NCI-H1930 (cell line): ENCODE measurements around the gene CCDC134.
"Not testable (repeated sequence)": the region's sequence is repeated elsewhere in the genome, so short reads cannot be mapped to it uniquely, and the experiment has no call there.

Experiments
- DNase-seq, 2 experiments: peaks; one replicate each; lab custom pipeline; 2025; lab: John Stamatoyannopoulos, UW

Gene CCDC134

GRCh38 chr22:41844513-41844912 is 44.0 kb downstream of the CCDC134 start:
- DNase-seq: no peak

- DNase-seq: no peak
These were observed 45.1 kb downstream of the CCDC134 start for GRCh38 chr22:41845380-41846267.

GRCh38 chr22:41846268-41846987 is 45.9 kb downstream of the CCDC134 start:
- DNase-seq: no peak

- DNase-seq: no peak
These were observed 46.8 kb downstream of the CCDC134 start for GRCh38 chr22:41847300-41847699.

- DNase-seq: no peak
These were observed 48.0 kb downstream of the CCDC134 start for GRCh38 chr22:41848468-41848867.

GRCh38 chr22:41856469-41856868 is 56.0 kb downstream of the CCDC134 start:
- no peak for DNase-seq

GRCh38 chr22:41857155-41857859 is 56.8 kb downstream of the CCDC134 start:
- DNase-seq: peak in 1 of 2 experiments; percentile 27

GRCh38 chr22:41857860-41858199 is 57.4 kb downstream of the CCDC134 start:
- DNase-seq: no peak

- no peak for DNase-seq
These were observed 61.7 kb downstream of the CCDC134 start for GRCh38 chr22:41862160-41862529.

- no peak for DNase-seq
These were observed 62.2 kb downstream of the CCDC134 start for GRCh38 chr22:41862530-41863266.

- no peak for DNase-seq
These were observed 63.0 kb downstream of the CCDC134 start for GRCh38 chr22:41863472-41863871.

GRCh38 chr22:41868556-41868955 is 68.1 kb downstream of the CCDC134 start:
- no peak for DNase-seq

GRCh38 chr22:41870081-41870480 is 69.6 kb downstream of the CCDC134 start:
- DNase-seq: not testable (repeated sequence)

GRCh38 chr22:41870786-41871185 is 70.3 kb downstream of the CCDC134 start:
- no peak for DNase-seq

GRCh38 chr22:41873391-41873790 is 72.9 kb downstream of the CCDC134 start:
- DNase-seq: no peak

- DNase-seq: no peak
These were observed 73.6 kb downstream of the CCDC134 start for GRCh38 chr22:41874090-41874489.

GRCh38 chr22:41875531-41876270 is 75.2 kb downstream of the CCDC134 start:
- no peak for DNase-seq
